IMR-90 (cell line): Measurements from ENCODE around the gene KCNK6. TPM values are rescaled to one million over a fixed set of nuclear protein-coding genes. Genes with fewer than 3 reads are reported as not detected.

ENCODE experiments used
- ATAC-seq: fragments of 200-7000 bp; cut with Tn5 transposase; 2 replicates; pipeline ENCODE4 v1.9.1; 2020; ENCODE audit warnings: low read depth, mild to moderate bottlenecking, moderate library complexity
- BruUV-seq: library from RNA; stranded (reverse); fragments of 400-500 nt; replicated peaks from 2 replicates; lab custom pipeline; 2021; lab: Mats Ljungman, UMichigan
- CTCF ChIA-PET: fragments of 300-600 bp; formaldehyde crosslinking; extraction: SDS; loops from one replicate; lab custom pipeline; 2021; ENCODE audit warnings: antibody characterized with exemption; lab: Yijun Ruan, JAX
- POLR2A ChIA-PET: fragments of 300-600 bp; sonication (Branson Sonifier 250); formaldehyde crosslinking; loops from one replicate; lab custom pipeline; 2022; ENCODE audit warnings: antibody characterized with exemption; ENCODE audit not compliant: unreplicated experiment; lab: Charles Lee
- DNase-seq: peaks from one replicate; pipeline ENCODE4 v3.0.0; 2013
- H2AFZ ChIP-seq: replicated peaks from 2 replicates; pipeline ENCODE3; 2013; ENCODE audit warnings: low read length, mild to moderate bottlenecking; ENCODE audit not compliant: poor library complexity
- H2AK5ac ChIP-seq: 2 replicates; pipeline ENCODE4 v1.6.1; 2013; ENCODE audit warnings: low read depth, low read length, inconsistent platforms
- H2AK9ac ChIP-seq: replicated peaks from 2 replicates; pipeline ENCODE3; 2013; ENCODE audit warnings: mild to moderate bottlenecking, low read depth, low read length, moderate library complexity; ENCODE audit not compliant: poor library complexity
- H2BK120ac ChIP-seq: 2 replicates; pipeline ENCODE4 v1.6.1; 2013; ENCODE audit warnings: low read depth, low read length, inconsistent platforms
- H2BK15ac ChIP-seq: 3 replicates; pipeline ENCODE4 v1.6.1; 2013; ENCODE audit warnings: low read depth, low read length, inconsistent platforms
- H2BK20ac ChIP-seq: 2 replicates; pipeline ENCODE4 v1.6.1; 2013; ENCODE audit warnings: low read depth, mild to moderate bottlenecking, inconsistent platforms, low read length, moderate library complexity
- H2BK5ac ChIP-seq: 2 replicates; pipeline ENCODE4 v1.6.1; 2013; ENCODE audit warnings: mild to moderate bottlenecking, low read depth, low read length, inconsistent platforms; ENCODE audit not compliant: poor library complexity, severe bottlenecking
- H3K14ac ChIP-seq: replicated peaks from 2 replicates; pipeline ENCODE4 v1.6.1; 2013; ENCODE audit warnings: low read depth, low read length, inconsistent platforms
- H3K18ac ChIP-seq: 2 replicates; pipeline ENCODE4 v1.6.1; 2013; ENCODE audit warnings: low read depth, low read length, control low read depth
- H3K23ac ChIP-seq: 2 replicates; pipeline ENCODE4 v1.6.1; 2013; ENCODE audit warnings: low read depth, low read length, inconsistent platforms
- H3K27ac ChIP-seq: 2 replicates; pipeline ENCODE4 v1.5.1; 2013; ENCODE audit warnings: mild to moderate bottlenecking, control low read depth, low read length; ENCODE audit not compliant: insufficient read depth
- H3K27me3 ChIP-seq: 2 replicates; pipeline ENCODE4 v1.6.1; 2013; ENCODE audit warnings: low read length; ENCODE audit not compliant: control insufficient read depth, insufficient read depth
- H3K36me3 ChIP-seq: 2 replicates; pipeline ENCODE4 v1.6.1; 2013; ENCODE audit warnings: low read length, mixed read lengths; ENCODE audit not compliant: control insufficient read depth, insufficient read depth
- H3K4ac ChIP-seq: 2 replicates; pipeline ENCODE4 v1.6.1; 2013; ENCODE audit warnings: low read depth, low read length, inconsistent platforms
- H3K4me1 ChIP-seq: 2 replicates; pipeline ENCODE4 v1.6.1; 2013; ENCODE audit warnings: low read length, mixed read lengths; ENCODE audit not compliant: control insufficient read depth, insufficient read depth
- H3K4me2 ChIP-seq: 2 replicates; pipeline ENCODE4 v1.6.1; 2013; ENCODE audit warnings: low read depth, mild to moderate bottlenecking, control low read depth, low read length, moderate library complexity
- H3K4me3 ChIP-seq: 2 replicates; pipeline ENCODE4 v1.5.1; 2013; ENCODE audit warnings: low read depth, mild to moderate bottlenecking, control low read depth, low read length, moderate library complexity; ENCODE audit not compliant: insufficient read depth
- H3K56ac ChIP-seq: 2 replicates; pipeline ENCODE4 v1.6.1; 2013; ENCODE audit warnings: low read length, inconsistent platforms; ENCODE audit not compliant: insufficient read depth; ENCODE audit errors: extremely low read depth
- H3K79me1 ChIP-seq, 2 experiments: 2 replicates each; pipeline ENCODE4 v1.6.1; 2013; ENCODE audit warnings: low read length in 2 of 2, inconsistent platforms in 1 of 2, low read depth in 1 of 2
- H3K9ac ChIP-seq: 2 replicates; pipeline ENCODE4 v1.6.1; 2013; ENCODE audit warnings: low read depth, low read length, control low read depth
- H3K9me1 ChIP-seq: 2 replicates; pipeline ENCODE4 v1.6.1; 2013; ENCODE audit warnings: low read length, inconsistent platforms; ENCODE audit not compliant: insufficient read depth
- H3K9me3 ChIP-seq: 2 replicates; pipeline ENCODE4 v1.6.1; 2013; ENCODE audit warnings: low read length; ENCODE audit not compliant: control insufficient read depth, insufficient read depth
- H4K20me1 ChIP-seq: 2 replicates; pipeline ENCODE4 v1.6.1; 2013; ENCODE audit warnings: low read length, inconsistent platforms; ENCODE audit not compliant: insufficient read depth
- H4K5ac ChIP-seq: 2 replicates; pipeline ENCODE4 v1.6.1; 2013; ENCODE audit warnings: mild to moderate bottlenecking, low read depth, low read length, control low read depth
- H4K8ac ChIP-seq, 2 experiments: 2 replicates each; pipeline ENCODE4 v1.6.1; 2013; ENCODE audit warnings: low read depth in 2 of 2, low read length in 2 of 2, control low read depth in 1 of 2, inconsistent platforms in 1 of 2
- H4K91ac ChIP-seq: 2 replicates; pipeline ENCODE4 v1.6.1; 2013; ENCODE audit warnings: low read depth, low read length, inconsistent platforms; ENCODE audit not compliant: insufficient read depth
- CEBPB ChIP-seq: IDR thresholded peaks from 2 replicates; pipeline ENCODE4 v1.6.1; 2012; ENCODE audit warnings: low read depth, low read length, improper control_type of control experiment
- CHD1 ChIP-seq: IDR thresholded peaks from 2 replicates; pipeline ENCODE4 v1.6.1; 2012; ENCODE audit warnings: low read depth, low read length, improper control_type of control experiment
- MAFK ChIP-seq: IDR thresholded peaks from 2 replicates; pipeline ENCODE4 v1.6.1; 2012; ENCODE audit warnings: low read depth, low read length, improper control_type of control experiment
- MXI1 ChIP-seq: IDR thresholded peaks from 2 replicates; pipeline ENCODE4 v1.6.1; 2012; ENCODE audit warnings: low read depth, mild to moderate bottlenecking, low read length, moderate library complexity, borderline replicate concordance
- NFE2L2 ChIP-seq: fragments of 150-350 bp; IDR thresholded peaks from 2 replicates; pipeline ENCODE4 v1.6.1; 2016; ENCODE audit warnings: low read depth, mild to moderate bottlenecking, low read length
- USF2 ChIP-seq: fragments of 150-350 bp; IDR thresholded peaks from 2 replicates; pipeline ENCODE4 v1.6.1; 2017; ENCODE audit warnings: mild to moderate bottlenecking, antibody characterized with exemption, low read length, low read depth
- WGBS, 2 experiments: methylation state at CpG; one replicate each; pipeline versions ENCODE4 v1.1.5 to v1.1.7; 2013; ENCODE audit warnings: missing lambda C conversion rate in 2 of 2; ENCODE audit not compliant: insufficient read length in 1 of 2; ENCODE audit errors: extremely low coverage in 2 of 2; 5-methylcytosine and 5-hydroxymethylcytosine counted together
- dilution Hi-C: fragments of 300-500 bp; cut with HindIII; formaldehyde crosslinking; loops from one replicate; pipeline ENCODE4 v1.14.3; 2018; ENCODE audit warnings: low sequenced_read_pairs; ENCODE audit not compliant: unreplicated experiment
- in situ Hi-C: fragments of 300-500 bp; cut with MboI; formaldehyde crosslinking; loops from 3 replicates; pipeline ENCODE4 v1.14.3; 2019; ENCODE audit warnings: low sequenced_read_pairs, inconsistent platforms, mixed read lengths
- intact Hi-C: fragments of 100-400 bp; cut with micrococcal nuclease; formaldehyde crosslinking; loops from 2 replicates; pipeline ENCODE4 v1.10.0; 2022
- polyA plus RNA-seq, 3 experiments: library from polyadenylated mRNA; depleted of rRNA; stranded (reverse); fragments of >200 nt; gene quantifications; 2 replicates each; pipeline ENCODE4 v1.2.3, GENCODE V29; 2012; ENCODE audit warnings: low replicate concordance in 1 of 3
- total RNA-seq: library from RNA; depleted of rRNA; stranded (reverse); fragments of >200 nt; gene quantifications from 2 replicates; pipeline ENCODE4 v1.2.3, GENCODE V29; 2012

Gene KCNK6
- total and polyA plus RNA-seq, 2 of the 4 experiments (the other 2 are of a cell fraction) = 2.7 to 4.5 TPM

- Histone ChIP-seq H4K8ac (no peak overlapping the region), H2AFZ (no peak overlapping the region), H2AK5ac (no peak overlapping the region), H2BK20ac (no peak overlapping the region), H3K9me1 (peaks cover 17% of the 10 kb centered on the region), H2AK9ac (no peak overlapping the region), H3K36me3 (no peaks in the 10 kb centered on the region), H4K20me1 (no peaks in the 10 kb centered on the region), H3K27me3 (no peaks in the 10 kb centered on the region), H2BK15ac (no peak overlapping the region), H3K4me2 (no peak overlapping the region), H3K27ac (no peak overlapping the region), H3K4me1 (peaks cover 21% of the 10 kb centered on the region), H3K9ac (no peak overlapping the region), H3K79me1 (no peaks in the 10 kb centered on the region), H3K23ac (no peak overlapping the region), H4K91ac (no peak overlapping the region), H3K56ac (no peak overlapping the region), H3K9me3 (no peaks in the 10 kb centered on the region), H2BK120ac (no peak overlapping the region), H3K4me3 (no peak overlapping the region), H3K4ac (no peak overlapping the region), H3K18ac (no peak overlapping the region), H3K14ac (no peak overlapping the region), H2BK5ac (no peak overlapping the region), H4K5ac (no peak overlapping the region)
- no TSS peak for BruUV-seq
- ATAC-seq (no peak), DNase-seq (no peak)
- no peak for TF ChIP-seq USF2
- TF ChIP-seq MXI1 = no peak
- TF ChIP-seq CHD1 = no peak
- TF ChIP-seq CEBPB = no peak
- no peak for TF ChIP-seq NFE2L2
- TF ChIP-seq MAFK = no peak
- WGBS, 2 experiments = no CpG with 5 or more reads among the region's 2 CpGs
- dilution Hi-C loops (no loop called here), in situ Hi-C loops (no loop called here), intact Hi-C loops (no loop called here)
- POLR2A ChIA-PET = no interaction called here
- CTCF ChIA-PET = no interaction called here
Measured at GRCh38 chr19:38273499-38273898, 46.1 kb upstream of the KCNK6 start.
